K562 (cell line): ENCODE results near the gene DOCK8. TPM values are rescaled to one million over a fixed set of nuclear protein-coding genes. Genes with fewer than 3 reads are reported as not detected.

Experiments used
- ASH1L ChIP-seq: fragments of 450-650 bp; IDR thresholded peaks from 2 replicates; pipeline ENCODE4 v1.6.1; 2018; ENCODE audit warnings: borderline replicate concordance, mild to moderate bottlenecking, low read depth; ENCODE audit not compliant: partially characterized antibody
- BRD4 ChIP-seq: fragments of 200-600 bp; sonication (generic); IDR thresholded peaks from 2 replicates; pipeline ENCODE4 v1.6.1; 2017; ENCODE audit warnings: inconsistent platforms
- BRF1 ChIP-seq: IDR thresholded peaks from 3 replicates; pipeline ENCODE4 v1.6.1; 2011; ENCODE audit warnings: borderline replicate concordance, mild to moderate bottlenecking; ENCODE audit not compliant: insufficient read length; ENCODE audit errors: extremely low read depth
- CCAR2 ChIP-seq: fragments of 200-400 bp; formaldehyde crosslinking; IDR thresholded peaks from 2 replicates; pipeline ENCODE4 v1.6.1; 2017; ENCODE audit warnings: mild to moderate bottlenecking, low read depth, low read length
- CREB3L1 ChIP-seq: fragments of 450-650 bp; IDR thresholded peaks from 2 replicates; pipeline ENCODE4 v1.6.1; 2014; ENCODE audit warnings: low read depth, mild to moderate bottlenecking, moderate library complexity, borderline replicate concordance
- CXXC5 ChIP-seq: fragments of 250-450 bp; sonication (Bioruptor Pico); IDR thresholded peaks from 2 replicates; pipeline ENCODE4 v1.8.0; 2022; ENCODE audit warnings: inconsistent platforms, mild to moderate bottlenecking, moderate library complexity
- ESRRA ChIP-seq: fragments of 450-650 bp; IDR thresholded peaks from 2 replicates; pipeline ENCODE4 v1.6.1; 2014; ENCODE audit warnings: low read depth, mild to moderate bottlenecking, moderate library complexity, borderline replicate concordance
- FIP1L1 ChIP-seq: fragments of 200-400 bp; formaldehyde crosslinking; IDR thresholded peaks from 2 replicates; pipeline ENCODE4 v1.6.1; 2018; ENCODE audit warnings: mild to moderate bottlenecking, low read depth, low read length; ENCODE audit not compliant: poor library complexity, severe bottlenecking
- GTF2A2 ChIP-seq: IDR thresholded peaks from 2 replicates; pipeline ENCODE4 v1.6.1; 2016; ENCODE audit warnings: mild to moderate bottlenecking, missing genetic modification characterization, missing compliant biosample characterization
- GTF2F1 ChIP-seq: IDR thresholded peaks from 2 replicates; pipeline ENCODE4 v1.6.1; 2011; ENCODE audit warnings: low read depth, low read length, improper control_type of control experiment
- JUNB ChIP-seq: fragments of 450-650 bp; formaldehyde crosslinking; conservative IDR thresholded peaks from 2 replicates; pipeline ENCODE4 v1.4.0; 2020; ENCODE audit warnings: mild to moderate bottlenecking
- MBD1 ChIP-seq: fragments of 250-450 bp; sonication (Bioruptor Pico); IDR thresholded peaks from 2 replicates; pipeline ENCODE4 v1.8.0; 2022; ENCODE audit warnings: inconsistent platforms
- MTA3 ChIP-seq: fragments of 450-650 bp; formaldehyde crosslinking; IDR thresholded peaks from 2 replicates; pipeline ENCODE4 v1.6.1; 2017; ENCODE audit warnings: mild to moderate bottlenecking, borderline replicate concordance
- NFYB ChIP-seq: IDR thresholded peaks from 2 replicates; pipeline ENCODE4 v1.6.1; 2011; ENCODE audit warnings: mild to moderate bottlenecking, moderate library complexity; ENCODE audit not compliant: insufficient read length; ENCODE audit errors: extremely low read depth
- PRPF4 ChIP-seq: fragments of 200-400 bp; formaldehyde crosslinking; IDR thresholded peaks from one replicate; pipeline ENCODE4 v1.6.1; 2017; ENCODE audit warnings: low read length, low read depth, mild to moderate bottlenecking; ENCODE audit not compliant: insufficient read depth, poor library complexity, severe bottlenecking
- PTRF ChIP-seq: fragments of 450-650 bp; IDR thresholded peaks from 2 replicates; pipeline ENCODE4 v1.6.1; 2016; ENCODE audit warnings: mild to moderate bottlenecking, missing genetic modification characterization, missing compliant biosample characterization
- SP2 ChIP-seq: IDR thresholded peaks from 2 replicates; pipeline ENCODE4 v1.6.1; 2011; ENCODE audit warnings: mild to moderate bottlenecking, low read depth, low read length, moderate library complexity; ENCODE audit not compliant: poor library complexity, severe bottlenecking; ENCODE audit errors: extremely low read depth
- TAF7 ChIP-seq: fragments of 450-650 bp; IDR thresholded peaks from 2 replicates; pipeline ENCODE4 v1.6.1; 2016; ENCODE audit warnings: missing genetic modification characterization, missing compliant biosample characterization
- TCF3 ChIP-seq: sonication (generic); formaldehyde crosslinking; IDR thresholded peaks from 2 replicates; pipeline ENCODE4 v1.4.0; 2020; ENCODE audit warnings: mild to moderate bottlenecking, missing genetic modification reagents
- ZBED1 ChIP-seq: IDR thresholded peaks from 2 replicates; pipeline ENCODE4 v1.6.1; 2014
- ZNF146 ChIP-seq: IDR thresholded peaks from one replicate; pipeline ENCODE4 v1.6.1; 2018; ENCODE audit warnings: missing compliant biosample characterization; ENCODE audit not compliant: unreplicated experiment
- ZNF280B ChIP-seq: fragments of 250-450 bp; sonication (Bioruptor Pico); IDR thresholded peaks from 2 replicates; pipeline ENCODE4 v1.5.1; 2021; ENCODE audit warnings: mild to moderate bottlenecking
- ZNF395 ChIP-seq: fragments of 200-800 bp; sonication (Bioruptor generic); IDR thresholded peaks from 2 replicates; pipeline ENCODE4 v1.6.1; 2017; ENCODE audit warnings: missing genetic modification characterization, missing compliant biosample characterization
- ZNF589 ChIP-seq: fragments of 200-800 bp; sonication (Bioruptor generic); IDR thresholded peaks from 2 replicates; pipeline ENCODE4 v1.6.1; 2016; ENCODE audit warnings: low read depth, missing genetic modification characterization, missing compliant biosample characterization
- ZNF75A ChIP-seq: fragments of 450-650 bp; formaldehyde crosslinking; IDR thresholded peaks from 2 replicates; pipeline ENCODE4 v1.4.0; 2020; ENCODE audit warnings: mild to moderate bottlenecking
- polyA plus RNA-seq, 8 experiments: library from polyadenylated mRNA; depleted of rRNA in 4 of 8; stranded (reverse) in 5 of 8; unstranded in 3 of 8; fragments of >200 nt; fragmentation: Nextera tagmentation in 2 of 8; fragmentation: Illumina TruSeq in 1 of 8; extraction: Ambion mirVana in 2 of 8; extraction: Trizol in 1 of 8; gene quantifications; 2 replicates each; pipeline versions ENCODE4 v1.2.1 to v1.2.3, GENCODE V29; 2011 to 2014; ENCODE audit warnings: inconsistent platforms in 1 of 8, missing spikeins in 1 of 8
- total RNA-seq, 7 experiments: library from RNA; depleted of rRNA in 6 of 7; stranded (reverse); fragments of >200 nt in 6 of 7; fragmentation: Illumina TruSeq in 2 of 7; extraction: Trizol in 2 of 7; gene quantifications; 2 replicates each; pipeline versions ENCODE4 v1.2.1 to v1.2.3, GENCODE V29; 2011 to 2021; ENCODE audit warnings: low replicate concordance in 1 of 7

Gene DOCK8
- total and polyA plus RNA-seq, 9 of the 15 experiments (the other 6 are each of a cell fraction or from before 2014, with no cell fraction given), result 14.4 to 53.8 (median 25.1) TPM

GRCh38 chr9:251398-251797, 36.7 kb downstream of the DOCK8 start (continued):
- TF ChIP-seq CCAR2 (no peak), ZNF589 (CRISPR knock-in tag) (peak; percentile 75), ZNF280B (CRISPR knock-in tag) (no peak), TAF7 (tag) (no peak), MTA3 (peak; percentile 67), ESRRA (no peak), CREB3L1 (no peak), ZNF395 (no peak), MBD1 (CRISPR knock-in tag) (no peak), TCF3 (CRISPR knock-in tag) (peak; percentile 86), ZBED1 (no peak), GTF2F1 (no peak), PTRF (tag) (no peak), ZNF146 (CRISPR knock-in tag) (no peak), PRPF4 (no peak), CXXC5 (peak; percentile 99), SP2 (no peak), ZNF75A (CRISPR knock-in tag) (no peak), NFYB (no peak), ASH1L (no peak), BRF1 (no peak), GTF2A2 (no peak), JUNB (CRISPR knock-in tag) (no peak), FIP1L1 (no peak), BRD4 (no peak)
